GM20000 (cell line): ENCODE data around the gene SH3GL3.

Experiments
- DNase-seq: peaks from one replicate; pipeline ENCODE4 v3.0.0; 2012; ENCODE audit warnings: low spot score
- TF ChIP-seq, protein P1 (sequence below): IDR thresholded peaks from 2 replicates; pipeline ENCODE4 v1.5.1; 2012; ENCODE audit warnings: mild to moderate bottlenecking, control low read depth; ENCODE audit errors: extremely low read depth, missing control alignments

Gene SH3GL3

DNA sequence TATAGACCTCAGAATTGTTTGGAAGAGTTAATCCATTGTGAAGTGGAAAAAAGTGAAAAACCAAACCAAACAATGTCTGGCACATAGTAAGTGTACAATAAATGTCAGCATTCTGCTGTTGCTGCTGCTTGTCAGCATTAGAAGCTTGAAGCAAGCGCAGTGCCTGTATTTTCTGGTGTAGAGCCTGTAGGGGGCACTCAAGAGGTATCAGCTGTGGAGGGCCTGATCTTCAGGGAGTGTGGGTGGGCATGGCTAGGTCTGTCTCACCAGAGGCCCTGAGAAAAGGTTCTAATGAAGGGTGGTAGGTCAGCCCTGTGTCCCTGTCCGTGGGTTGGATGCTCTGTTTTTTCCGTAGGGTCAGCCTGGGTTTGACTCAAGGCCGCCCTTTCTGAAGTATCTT is 210.4 kb downstream of the SH3GL3 start:
- no peak for DNase-seq
- TF ChIP-seq, protein P1, sequence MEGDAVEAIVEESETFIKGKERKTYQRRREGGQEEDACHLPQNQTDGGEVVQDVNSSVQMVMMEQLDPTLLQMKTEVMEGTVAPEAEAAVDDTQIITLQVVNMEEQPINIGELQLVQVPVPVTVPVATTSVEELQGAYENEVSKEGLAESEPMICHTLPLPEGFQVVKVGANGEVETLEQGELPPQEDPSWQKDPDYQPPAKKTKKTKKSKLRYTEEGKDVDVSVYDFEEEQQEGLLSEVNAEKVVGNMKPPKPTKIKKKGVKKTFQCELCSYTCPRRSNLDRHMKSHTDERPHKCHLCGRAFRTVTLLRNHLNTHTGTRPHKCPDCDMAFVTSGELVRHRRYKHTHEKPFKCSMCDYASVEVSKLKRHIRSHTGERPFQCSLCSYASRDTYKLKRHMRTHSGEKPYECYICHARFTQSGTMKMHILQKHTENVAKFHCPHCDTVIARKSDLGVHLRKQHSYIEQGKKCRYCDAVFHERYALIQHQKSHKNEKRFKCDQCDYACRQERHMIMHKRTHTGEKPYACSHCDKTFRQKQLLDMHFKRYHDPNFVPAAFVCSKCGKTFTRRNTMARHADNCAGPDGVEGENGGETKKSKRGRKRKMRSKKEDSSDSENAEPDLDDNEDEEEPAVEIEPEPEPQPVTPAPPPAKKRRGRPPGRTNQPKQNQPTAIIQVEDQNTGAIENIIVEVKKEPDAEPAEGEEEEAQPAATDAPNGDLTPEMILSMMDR = no peak

GRCh38 chr15:83658430-83659416 is 211.6 kb downstream of the SH3GL3 start:
- DNase-seq = no peak
- TF ChIP-seq, protein P1 = no peak

DNA sequence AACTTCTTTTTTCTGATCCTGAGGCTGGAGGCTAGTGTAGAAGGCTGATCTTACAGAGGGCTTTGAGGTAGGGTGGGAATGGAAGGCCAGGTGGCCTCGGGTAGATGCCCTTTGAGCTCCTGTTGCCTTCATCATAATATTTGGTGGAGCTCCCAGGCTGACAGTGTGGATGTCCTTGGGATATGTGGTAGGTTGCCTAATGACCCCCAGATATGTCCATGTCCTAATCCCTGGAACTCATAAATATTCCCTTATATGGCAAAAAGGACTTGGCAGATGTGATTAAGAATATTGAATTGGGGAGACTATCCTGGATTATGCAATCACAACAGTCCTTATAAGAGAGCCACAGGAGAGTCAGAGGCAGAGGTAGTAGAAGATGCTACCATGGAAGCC is 212.3 kb downstream of the SH3GL3 start:
- DNase-seq = no peak
- TF ChIP-seq, protein P1 = no peak

DNA sequence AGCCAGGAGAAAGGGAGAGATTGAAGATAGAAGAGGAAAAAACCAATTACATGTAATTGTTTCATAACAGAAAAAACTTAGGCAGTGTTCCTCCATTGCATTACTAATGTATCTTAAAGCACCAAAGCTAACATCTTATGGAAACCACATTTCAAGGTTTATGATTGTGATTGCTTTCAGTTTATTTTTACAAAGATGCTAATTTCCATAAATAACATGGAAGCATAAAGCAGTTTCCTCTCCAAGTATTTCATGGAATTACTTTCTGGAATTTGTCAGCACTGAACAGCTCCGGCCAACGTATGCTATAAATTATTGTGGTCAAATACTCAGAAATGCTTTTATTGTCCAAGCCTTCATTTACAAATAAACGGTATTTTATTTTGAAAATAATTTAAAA is 218.3 kb downstream of the SH3GL3 start:
- DNase-seq = no peak
- TF ChIP-seq, protein P1 = no peak
